Keratinocyte (primary cell): ENCODE results near the gene ESYT3. TPM values are rescaled to one million over a fixed set of nuclear protein-coding genes. Genes with fewer than 3 reads are reported as not detected.

ENCODE experiments used
- DNase-seq: peaks from one replicate; pipeline ENCODE4 v3.0.0-alpha.2; 2011; ENCODE audit warnings: low read depth, missing footprints, low spot score
- FAIRE-seq: peaks from 2 replicates; lab custom pipeline; 2011; peaks lifted over from hg19 to GRCh38; lab: Jason Lieb, UNC
- H2AFZ ChIP-seq: 2 replicates; pipeline ENCODE4 v1.6.0; 2012; ENCODE audit warnings: low read length, control low read depth, inconsistent platforms; ENCODE audit not compliant: control insufficient read depth
- H3K27ac ChIP-seq: 2 replicates; pipeline ENCODE4 v1.5.1; 2011; ENCODE audit warnings: low read length; ENCODE audit not compliant: control insufficient read depth, insufficient read depth
- H3K27me3 ChIP-seq: 3 replicates; pipeline ENCODE4 v1.6.0; 2011; ENCODE audit warnings: low read length; ENCODE audit not compliant: control insufficient read depth, insufficient read depth; ENCODE audit errors: extremely low read depth
- H3K36me3 ChIP-seq, 2 experiments: 2 replicates in 1 of 2; 3 replicates in 1 of 2; pipeline ENCODE4 v1.5.1; 2011; ENCODE audit warnings: low read length in 2 of 2, mild to moderate bottlenecking in 1 of 2; ENCODE audit not compliant: control insufficient read depth in 2 of 2, insufficient read depth in 2 of 2; ENCODE audit errors: extremely low read depth in 1 of 2
- H3K4me1 ChIP-seq: 3 replicates; pipeline ENCODE4 v1.5.1; 2011; ENCODE audit warnings: low read length; ENCODE audit not compliant: control insufficient read depth, insufficient read depth; ENCODE audit errors: extremely low read depth
- H3K4me2 ChIP-seq: 3 replicates; pipeline ENCODE4 v1.6.0; 2011; ENCODE audit warnings: low read depth, low read length; ENCODE audit not compliant: control insufficient read depth, insufficient read depth; ENCODE audit errors: extremely low read depth
- H3K4me3 ChIP-seq, 3 experiments: fragments of 200-600 bp in 1 of 3; sonication (generic) in 1 of 3; 2 replicates in 2 of 3; 3 replicates in 1 of 3; pipeline ENCODE4 v1.5.1; 2011 to 2016; ENCODE audit warnings: low read length in 3 of 3, mild to moderate bottlenecking in 3 of 3, control low read depth in 2 of 3, inconsistent platforms in 1 of 3, low read depth in 1 of 3, mixed read lengths in 1 of 3, mixed run types in 1 of 3, moderate library complexity in 1 of 3; ENCODE audit not compliant: control insufficient read depth in 2 of 3, insufficient read depth in 2 of 3; ENCODE audit errors: extremely low read depth in 1 of 3
- H3K79me2 ChIP-seq: 2 replicates; pipeline ENCODE4 v1.6.0; 2012; ENCODE audit warnings: low read length; ENCODE audit not compliant: control insufficient read depth, insufficient read depth
- H3K9ac ChIP-seq: 3 replicates; pipeline ENCODE4 v1.6.0; 2011; ENCODE audit warnings: low read length; ENCODE audit not compliant: control insufficient read depth, insufficient read depth; ENCODE audit errors: extremely low read depth
- H3K9me1 ChIP-seq: 3 replicates; pipeline ENCODE4 v1.6.0; 2011; ENCODE audit warnings: low read length; ENCODE audit not compliant: control insufficient read depth, insufficient read depth; ENCODE audit errors: extremely low read depth
- H3K9me3 ChIP-seq: 2 replicates; pipeline ENCODE4 v1.5.1; 2012; ENCODE audit warnings: low read depth, low read length; ENCODE audit not compliant: control insufficient read depth
- H4K20me1 ChIP-seq: 3 replicates; pipeline ENCODE4 v1.6.0; 2011; ENCODE audit warnings: low read length; ENCODE audit not compliant: control insufficient read depth, insufficient read depth; ENCODE audit errors: extremely low read depth
- EZH2 ChIP-seq: IDR thresholded peaks from one replicate; pipeline ENCODE4 v1.6.1; 2012; ENCODE audit warnings: inconsistent platforms, mild to moderate bottlenecking, low read length, moderate library complexity
- dilution Hi-C: fragments of 300-500 bp; cut with MboI; formaldehyde crosslinking; loops from one replicate; pipeline ENCODE4 v1.7.0; 2020; ENCODE audit warnings: low sequenced_read_pairs; ENCODE audit not compliant: extremely low pct_ligation_motif_present
- polyA plus RNA-seq, 5 experiments: library from polyadenylated mRNA; depleted of rRNA in 3 of 5; stranded (reverse) in 3 of 5; stranded (forward) in 1 of 5; unstranded in 1 of 5; fragments of >200 nt; gene quantifications; 1 replicate in 1 of 5; 2 replicates in 3 of 5; 3 replicates in 1 of 5; pipeline versions ENCODE4 v1.2.1 to v1.2.3, GENCODE V29; 2011 to 2012; ENCODE audit warnings: missing spikeins in 2 of 5, low read depth in 1 of 5, low replicate concordance in 1 of 5
- TF ChIP-seq, protein P1 (sequence below), 3 experiments: IDR thresholded peaks in 1 of 3; conservative IDR thresholded peaks in 1 of 3; optimal IDR thresholded peaks in 1 of 3; 2 replicates in 2 of 3; 3 replicates in 1 of 3; pipeline versions ENCODE3 to v1.5.1; 2011; ENCODE audit warnings: low read length in 3 of 3, mild to moderate bottlenecking in 3 of 3, moderate library complexity in 2 of 3, control low read depth in 1 of 3, inconsistent platforms in 1 of 3; ENCODE audit not compliant: insufficient read depth in 2 of 3; ENCODE audit errors: extremely low read depth in 1 of 3

Gene ESYT3
- polyA plus RNA-seq, 1 donor (not counting 4 experiments of a cell fraction or from before 2014, with no cell fraction given) = 0.62 TPM

GRCh38 chr3:138445236-138445635 lies 10.8 kb downstream of the ESYT3 start:
- Histone ChIP-seq H3K9ac (no peak overlapping the region), H3K27me3 (no peaks in the 10 kb centered on the region), H3K79me2 (no peaks in the 10 kb centered on the region), H3K4me1 (peaks cover 2% of the 10 kb centered on the region), H2AFZ (no peak overlapping the region), H3K9me3 (no peaks in the 10 kb centered on the region), H3K9me1 (no peaks in the 10 kb centered on the region), H4K20me1 (no peaks in the 10 kb centered on the region), H3K27ac (no peak overlapping the region), H3K4me3 (no peak overlapping the region), H3K4me2 (no peak overlapping the region), H3K36me3 (no peaks in the 10 kb centered on the region)
- DNase-seq (no peak), FAIRE-seq (no peak)
- dilution Hi-C loops = no loop called here
- TF ChIP-seq, protein P1, sequence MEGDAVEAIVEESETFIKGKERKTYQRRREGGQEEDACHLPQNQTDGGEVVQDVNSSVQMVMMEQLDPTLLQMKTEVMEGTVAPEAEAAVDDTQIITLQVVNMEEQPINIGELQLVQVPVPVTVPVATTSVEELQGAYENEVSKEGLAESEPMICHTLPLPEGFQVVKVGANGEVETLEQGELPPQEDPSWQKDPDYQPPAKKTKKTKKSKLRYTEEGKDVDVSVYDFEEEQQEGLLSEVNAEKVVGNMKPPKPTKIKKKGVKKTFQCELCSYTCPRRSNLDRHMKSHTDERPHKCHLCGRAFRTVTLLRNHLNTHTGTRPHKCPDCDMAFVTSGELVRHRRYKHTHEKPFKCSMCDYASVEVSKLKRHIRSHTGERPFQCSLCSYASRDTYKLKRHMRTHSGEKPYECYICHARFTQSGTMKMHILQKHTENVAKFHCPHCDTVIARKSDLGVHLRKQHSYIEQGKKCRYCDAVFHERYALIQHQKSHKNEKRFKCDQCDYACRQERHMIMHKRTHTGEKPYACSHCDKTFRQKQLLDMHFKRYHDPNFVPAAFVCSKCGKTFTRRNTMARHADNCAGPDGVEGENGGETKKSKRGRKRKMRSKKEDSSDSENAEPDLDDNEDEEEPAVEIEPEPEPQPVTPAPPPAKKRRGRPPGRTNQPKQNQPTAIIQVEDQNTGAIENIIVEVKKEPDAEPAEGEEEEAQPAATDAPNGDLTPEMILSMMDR (optimal IDR thresholded peaks at IDR 0.05 in 1 of 3, IDR thresholded peaks at IDR 0.05 in 1 of 3, conservative IDR thresholded peaks at IDR 0.05 in 1 of 3; ENCODE audit: extremely low read depth in 1 of 3, insufficient read depth in 2 of 3, low read length in 3 of 3) = no peak
- TF ChIP-seq EZH2 = no peak

- Histone ChIP-seq H3K4me3 (no peak overlapping the region), H3K9me1 (no peaks in the 10 kb centered on the region), H3K4me1 (peaks cover 4% of the 10 kb centered on the region), H4K20me1 (no peaks in the 10 kb centered on the region), H3K9ac (no peak overlapping the region), H3K9me3 (no peaks in the 10 kb centered on the region), H3K79me2 (no peaks in the 10 kb centered on the region), H3K27ac (no peak overlapping the region), H3K4me2 (no peak overlapping the region), H3K36me3 (no peaks in the 10 kb centered on the region), H2AFZ (no peak overlapping the region), H3K27me3 (no peaks in the 10 kb centered on the region)
- dilution Hi-C loops = no loop called here
- TF ChIP-seq, protein P1 (optimal IDR thresholded peaks at IDR 0.05 in 1 of 3, IDR thresholded peaks at IDR 0.05 in 1 of 3, conservative IDR thresholded peaks at IDR 0.05 in 1 of 3; ENCODE audit: extremely low read depth in 1 of 3, insufficient read depth in 2 of 3, low read length in 3 of 3) = no peak
- no peak for TF ChIP-seq EZH2
- FAIRE-seq (no peak), DNase-seq (no peak)
These were observed 11.2 kb downstream of the ESYT3 start for GRCh38 chr3:138445654-138446053.
